ENCODE data around the gene MAPK12.

Gene MAPK12

DNA sequence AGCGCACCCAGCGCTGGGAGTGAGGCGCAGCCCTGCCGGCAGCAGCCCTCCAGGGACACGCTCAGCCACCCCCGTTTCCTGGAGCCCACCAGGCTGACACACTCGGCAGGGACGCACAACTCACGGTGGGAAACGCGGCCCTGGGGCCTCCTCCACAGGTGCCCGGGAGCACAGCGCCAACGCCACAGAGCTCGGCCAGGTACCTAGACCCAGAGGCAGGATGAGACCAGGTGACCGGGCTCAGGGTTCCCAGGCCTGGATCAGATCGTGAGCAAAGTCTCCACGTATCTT, 34.7 kb downstream of the MAPK12 start:
- no peak for DNase-seq

DNA sequence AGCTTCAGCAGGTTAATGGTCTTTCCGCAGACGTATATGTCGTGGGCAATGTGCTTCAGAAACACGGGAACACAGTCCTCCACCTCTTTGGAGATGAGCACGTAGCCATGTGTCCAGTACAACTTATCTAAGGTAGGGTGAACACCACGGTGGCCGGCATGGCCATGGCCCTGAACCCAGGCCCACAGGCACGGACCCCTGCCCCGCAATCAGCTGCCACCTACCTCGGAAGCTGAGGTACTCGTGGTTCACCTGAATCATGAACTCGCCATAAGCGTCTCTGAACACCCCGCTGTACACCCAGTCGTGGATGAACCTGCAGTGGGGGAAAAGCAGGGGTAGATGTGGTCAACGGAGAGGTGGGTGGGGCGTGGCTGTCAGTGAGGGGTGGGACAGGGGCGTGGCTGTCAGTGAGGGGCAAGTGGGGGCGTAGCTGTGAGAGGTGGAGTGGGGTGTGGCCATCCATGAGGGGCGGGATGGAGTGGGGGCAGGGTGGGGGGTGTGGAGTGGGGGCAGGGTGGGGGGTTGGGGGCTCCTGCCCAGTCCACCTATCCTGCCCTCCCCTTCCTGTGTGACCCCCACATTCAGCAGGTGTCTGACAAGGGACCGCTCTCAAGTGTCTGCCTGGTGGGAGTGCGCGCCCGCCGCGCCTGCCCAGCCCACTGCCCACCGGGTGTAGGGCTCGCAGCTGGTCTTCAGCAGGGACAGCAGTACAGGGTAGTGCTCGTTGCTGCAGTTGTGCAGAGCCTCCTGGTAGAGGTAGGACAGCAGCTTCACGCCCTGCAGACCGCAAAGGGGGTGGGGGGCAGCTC, 35.2 kb downstream of the MAPK12 start:
- no peak for DNase-seq

DNA sequence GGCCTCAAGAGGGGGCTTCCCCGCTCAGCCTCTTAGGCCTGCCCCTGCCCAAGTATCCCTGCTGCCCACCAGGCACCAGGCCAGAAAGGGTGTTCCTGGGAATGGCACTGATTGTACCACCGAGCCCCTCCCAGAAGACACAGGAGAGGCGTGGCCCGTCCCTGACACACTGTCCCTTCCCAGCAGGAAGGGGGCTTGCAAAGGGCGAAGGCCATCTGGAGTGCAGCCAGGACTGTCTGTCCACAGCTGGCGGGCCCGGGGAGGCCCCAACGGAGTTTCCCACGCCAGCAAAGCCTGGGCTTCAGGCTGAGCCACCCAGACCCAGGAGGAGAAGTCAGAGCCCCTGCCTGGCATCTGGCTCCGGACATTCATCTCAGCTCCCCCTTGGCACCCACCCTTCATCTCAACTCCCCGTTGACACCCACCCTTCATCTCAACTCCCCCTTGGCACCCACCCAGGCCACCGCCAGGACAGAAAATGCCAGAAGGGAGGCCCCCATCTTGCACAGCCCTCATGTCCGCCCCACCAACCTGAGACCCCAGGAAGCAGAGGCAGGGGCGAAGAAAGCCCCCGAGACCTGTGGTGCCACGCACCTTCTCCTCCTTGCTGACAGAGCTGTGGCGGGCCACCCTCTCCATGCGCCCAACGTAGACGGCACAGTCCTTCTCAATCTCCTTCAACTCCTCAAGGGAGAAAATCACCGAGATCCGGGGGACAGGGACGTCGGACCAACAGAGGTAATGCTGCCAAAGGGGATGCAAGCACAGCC, 36.1 kb downstream of the MAPK12 start:
- DNase-seq, result no peak

DNA sequence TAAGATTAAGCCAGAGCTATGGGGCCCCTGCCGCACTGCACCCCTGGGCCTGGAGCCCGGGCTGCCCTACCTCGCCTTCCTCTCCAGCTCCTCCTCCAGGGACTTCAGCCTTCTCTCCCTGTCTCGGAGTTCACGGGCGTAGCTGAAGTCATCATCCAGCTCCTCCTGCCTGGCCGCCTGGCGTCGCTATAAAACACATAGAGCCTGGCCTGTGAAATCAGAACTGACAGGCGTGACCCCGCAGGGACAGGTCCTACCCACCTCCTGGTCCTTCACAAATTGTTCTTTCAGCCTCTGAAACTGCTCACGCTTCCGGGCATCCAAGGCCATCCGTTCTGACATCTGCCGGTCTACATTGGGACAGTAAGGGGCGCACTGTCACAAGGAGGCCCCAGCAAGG, 37.4 kb downstream of the MAPK12 start:
- no peak for DNase-seq

DNA sequence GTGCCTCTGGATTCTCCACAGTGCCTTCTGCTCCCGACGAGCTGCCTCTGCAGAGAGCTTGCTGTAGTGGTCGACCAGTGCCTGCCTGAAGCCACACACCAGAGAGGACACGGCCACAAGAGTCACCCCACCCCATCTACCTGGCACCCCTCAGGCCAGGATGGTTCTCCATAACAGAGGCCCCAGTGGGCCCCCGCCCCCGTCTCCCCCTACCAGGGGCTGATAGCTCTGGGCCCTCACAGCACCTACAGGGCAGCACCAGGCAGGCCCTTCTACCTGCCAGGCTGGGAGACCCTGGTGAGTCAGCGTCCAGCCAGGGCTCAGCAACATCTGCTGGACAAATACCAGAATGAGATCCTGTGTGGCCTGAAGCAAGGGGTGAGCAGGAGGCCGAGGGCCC, 39.0 kb downstream of the MAPK12 start:
- no peak for DNase-seq

DNA sequence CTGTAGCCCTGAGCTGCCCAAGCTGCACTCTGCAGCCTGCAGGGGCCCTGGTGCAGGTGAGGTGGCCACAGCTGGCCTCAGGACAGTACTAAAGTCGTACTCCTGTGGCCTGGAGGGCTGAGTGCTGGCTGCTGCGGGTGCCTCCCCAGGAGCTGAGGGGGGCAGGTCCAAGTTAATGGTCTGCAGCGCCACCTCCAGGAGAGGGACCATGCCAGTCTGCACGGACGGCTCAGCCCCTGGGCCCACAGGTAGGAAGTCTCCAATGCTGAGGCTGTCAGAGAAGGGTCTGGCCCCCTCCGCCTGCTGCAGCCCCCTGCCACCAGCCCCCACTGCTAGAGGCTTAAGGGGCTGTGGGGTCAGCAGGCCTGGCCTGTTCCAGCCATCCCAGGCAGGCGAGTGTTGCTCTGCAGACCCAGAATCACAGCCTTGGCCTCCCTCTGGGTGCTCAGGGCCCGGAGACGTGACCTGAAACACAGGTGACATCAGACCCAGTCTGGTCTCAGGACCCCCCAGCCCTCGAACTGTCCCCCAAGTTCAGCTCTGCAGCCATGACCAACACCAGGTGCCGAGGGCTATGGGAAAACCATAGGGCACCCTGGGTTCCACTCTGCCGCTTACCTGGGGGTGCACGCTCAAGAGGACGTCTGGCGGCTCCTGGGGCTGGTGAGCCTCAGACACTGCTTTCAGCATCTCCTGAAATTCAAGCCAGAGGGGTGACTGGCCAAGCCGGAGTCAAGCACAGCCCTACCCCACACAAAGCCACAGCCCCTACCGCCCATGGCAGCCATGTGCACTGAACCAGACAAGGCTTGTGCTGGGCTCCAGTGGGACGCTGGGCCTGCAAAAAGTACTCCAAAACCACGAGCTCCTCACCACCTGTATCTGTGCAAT, 39.8 kb downstream of the MAPK12 start:
- DNase-seq, result no peak

DNA sequence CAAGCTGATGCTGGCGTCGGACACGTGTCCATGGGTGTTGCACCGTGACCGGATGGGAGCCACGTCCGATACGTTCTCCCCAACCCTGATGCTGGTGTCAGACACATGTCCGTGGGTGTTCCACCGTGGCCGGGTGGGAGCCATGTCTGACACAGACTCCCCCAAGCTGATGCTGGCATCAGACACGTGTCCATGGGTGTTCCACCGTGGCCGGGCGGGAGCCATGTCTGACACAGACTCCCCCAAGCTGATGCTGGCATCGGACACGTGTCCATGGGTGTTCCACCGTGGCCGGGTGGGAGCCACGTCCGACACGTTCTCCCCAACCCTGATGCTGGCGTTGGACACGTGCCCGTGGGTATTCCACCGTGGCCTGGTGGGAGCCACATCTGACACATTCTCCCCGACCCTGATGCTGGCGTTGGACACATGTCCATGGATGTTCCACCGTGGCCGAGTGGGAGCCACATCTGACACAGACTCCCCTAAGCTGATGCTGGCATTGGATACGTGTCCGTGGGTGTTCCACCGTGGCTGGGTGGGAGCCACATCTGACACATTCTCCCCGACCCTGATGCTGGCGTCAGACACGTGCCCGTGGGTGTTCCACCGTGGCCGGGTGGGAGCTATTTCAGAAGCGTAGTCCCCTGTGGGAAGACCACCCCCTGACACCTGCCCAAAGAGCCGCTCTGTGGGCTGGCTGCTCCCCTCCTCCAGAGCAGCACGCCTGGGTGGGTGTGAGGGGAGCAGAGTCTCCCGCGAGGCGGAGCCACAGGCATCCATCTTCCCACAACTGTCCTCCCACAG, 40.7 kb downstream of the MAPK12 start:
- DNase-seq, result no peak

DNA sequence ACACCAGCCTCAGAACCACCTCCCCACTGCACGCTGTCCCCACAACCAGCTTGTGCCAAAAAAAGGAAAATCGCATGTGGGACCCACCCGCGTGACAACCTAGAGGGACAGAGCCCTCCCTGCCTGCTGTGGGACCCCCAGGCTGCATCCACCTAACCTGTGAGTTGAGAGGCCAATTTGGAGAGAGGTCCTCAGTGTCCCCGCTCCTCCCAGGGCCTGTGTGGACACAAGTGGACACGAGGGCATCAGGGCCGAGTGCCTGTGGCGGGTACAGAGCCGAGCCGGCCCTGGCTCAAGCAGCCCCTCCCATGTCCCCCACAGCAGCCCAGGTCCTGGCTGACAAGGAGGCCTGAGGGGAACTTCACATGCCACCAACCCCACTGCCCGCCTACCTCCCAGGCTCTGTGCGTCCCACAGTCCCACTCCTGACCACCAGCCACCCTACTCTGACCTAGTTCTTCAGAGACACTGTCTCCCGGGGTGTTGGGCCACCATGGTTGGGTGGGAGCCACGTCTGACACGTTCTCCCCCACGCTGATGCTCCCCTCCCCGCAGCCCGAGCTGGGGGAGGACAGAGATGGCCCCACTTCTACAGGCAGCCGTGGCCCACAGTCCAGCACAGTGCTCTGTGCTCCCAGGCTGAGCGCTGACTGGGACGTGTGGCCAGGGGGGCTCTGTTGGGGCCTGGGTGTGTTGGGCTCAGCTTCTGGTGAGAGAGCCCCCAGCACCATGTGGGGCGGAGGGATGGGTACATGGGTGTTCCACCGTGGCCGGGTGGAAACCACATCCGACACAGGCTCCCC, 41.5 kb downstream of the MAPK12 start:
- DNase-seq, result no peak

DNA sequence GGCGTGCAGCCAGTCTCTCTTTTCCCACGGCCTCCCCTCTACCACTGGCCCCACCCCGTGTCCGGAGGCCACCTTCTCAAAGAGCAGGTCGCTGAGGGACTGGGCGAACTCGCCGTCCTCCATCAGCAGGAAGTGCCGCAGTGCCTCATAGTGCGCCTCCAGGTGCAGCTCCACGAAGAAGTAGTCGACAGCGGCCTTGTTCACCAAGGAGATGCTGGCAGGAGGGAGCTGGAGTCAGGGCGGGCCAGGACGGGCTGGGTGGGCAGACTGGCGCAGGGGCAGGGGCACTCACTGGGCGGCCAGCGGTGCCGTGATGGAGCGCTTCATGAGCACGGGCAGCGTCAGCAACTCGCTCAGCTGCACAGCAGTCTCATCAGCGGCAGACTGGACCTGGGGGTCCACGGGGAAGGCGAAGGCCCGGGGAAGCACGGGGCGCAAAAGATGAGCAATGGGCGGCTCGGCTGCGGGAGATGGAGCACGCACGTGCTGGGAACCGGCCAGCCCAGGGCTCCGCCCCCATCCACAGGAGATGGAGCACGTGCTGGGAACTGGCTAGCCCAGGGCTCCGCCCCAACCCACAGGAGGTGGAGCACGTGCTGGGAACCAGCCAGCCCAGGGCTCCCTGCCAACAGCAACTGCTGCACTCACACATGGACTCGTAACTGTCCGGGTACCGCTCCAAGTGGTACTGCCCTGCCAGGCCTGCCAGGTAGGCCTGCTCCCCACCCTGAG, 42.3 kb downstream of the MAPK12 start:
- no peak for DNase-seq

DNA sequence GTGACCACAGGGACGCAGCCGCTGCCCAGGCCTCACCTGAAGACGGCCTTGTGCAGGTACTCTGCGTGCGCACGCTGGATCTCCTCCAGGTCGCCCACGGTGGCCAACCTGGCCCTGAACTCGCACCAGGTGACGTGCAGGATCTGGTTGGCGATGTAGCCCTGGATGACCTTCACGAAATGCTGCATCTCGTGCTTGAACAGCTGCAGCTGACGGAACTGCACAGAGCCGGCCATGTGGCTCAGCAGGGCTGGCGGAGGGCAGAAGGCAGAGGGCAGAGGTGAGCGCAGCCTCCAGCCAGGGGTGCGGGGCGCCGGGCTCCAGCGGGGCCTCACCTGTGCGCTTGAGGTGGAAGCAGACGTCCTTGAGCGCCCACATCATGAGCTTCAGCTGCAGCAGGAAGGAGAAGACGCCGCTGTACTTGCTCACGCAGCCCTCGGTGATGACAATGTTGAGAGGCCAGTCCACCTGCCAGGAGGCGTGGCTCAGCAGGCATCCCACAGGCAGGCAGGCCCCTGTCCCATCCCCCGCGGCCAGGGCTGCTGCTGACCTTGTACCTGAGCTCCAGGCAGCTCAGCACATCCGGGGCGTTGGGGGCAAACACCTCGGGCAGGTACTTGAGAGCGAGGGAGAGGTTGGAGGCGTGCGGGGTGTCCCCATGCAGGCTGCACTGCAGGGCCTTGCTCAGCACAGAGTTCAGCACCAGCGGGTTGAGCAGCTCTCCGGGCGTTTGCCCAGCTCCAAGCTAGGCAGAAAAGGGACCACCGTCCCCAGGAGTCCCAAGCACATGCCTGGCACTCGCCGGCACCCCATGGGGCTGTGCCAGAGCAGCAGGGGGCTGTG, 43.1 kb downstream of the MAPK12 start:
- DNase-seq, result no peak

DNA sequence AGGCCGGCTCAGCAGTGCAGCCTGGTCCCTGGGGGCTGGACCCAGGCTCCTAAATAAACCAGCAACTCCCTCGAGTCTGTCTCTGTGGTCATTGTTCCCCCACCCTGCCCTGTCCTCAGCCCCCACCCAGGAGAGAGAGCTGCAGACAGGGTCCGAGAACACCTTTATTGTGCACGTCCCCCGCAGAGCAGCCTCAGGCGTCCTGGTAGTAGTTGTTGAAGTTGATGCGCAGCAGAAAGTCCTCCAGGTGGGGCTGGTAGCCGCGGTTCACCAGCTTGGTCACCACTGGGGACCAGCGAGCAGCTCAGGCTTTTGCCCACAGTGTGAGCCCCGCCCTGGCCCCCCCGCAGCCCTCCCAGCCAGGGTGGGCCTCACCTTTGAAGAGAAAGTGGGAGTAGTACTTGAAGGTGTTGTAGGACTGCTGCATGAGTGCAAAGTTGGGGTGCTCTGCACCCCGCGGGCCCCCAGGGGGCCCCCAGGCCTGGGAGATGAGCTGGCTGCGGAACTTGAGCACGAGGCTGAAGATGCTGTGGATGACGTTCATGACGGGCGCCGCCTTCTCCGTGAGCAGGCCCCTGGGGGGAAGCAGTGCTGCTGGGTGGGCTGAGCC, 43.8 kb downstream of the MAPK12 start:
- DNase-seq, result no peak

DNA sequence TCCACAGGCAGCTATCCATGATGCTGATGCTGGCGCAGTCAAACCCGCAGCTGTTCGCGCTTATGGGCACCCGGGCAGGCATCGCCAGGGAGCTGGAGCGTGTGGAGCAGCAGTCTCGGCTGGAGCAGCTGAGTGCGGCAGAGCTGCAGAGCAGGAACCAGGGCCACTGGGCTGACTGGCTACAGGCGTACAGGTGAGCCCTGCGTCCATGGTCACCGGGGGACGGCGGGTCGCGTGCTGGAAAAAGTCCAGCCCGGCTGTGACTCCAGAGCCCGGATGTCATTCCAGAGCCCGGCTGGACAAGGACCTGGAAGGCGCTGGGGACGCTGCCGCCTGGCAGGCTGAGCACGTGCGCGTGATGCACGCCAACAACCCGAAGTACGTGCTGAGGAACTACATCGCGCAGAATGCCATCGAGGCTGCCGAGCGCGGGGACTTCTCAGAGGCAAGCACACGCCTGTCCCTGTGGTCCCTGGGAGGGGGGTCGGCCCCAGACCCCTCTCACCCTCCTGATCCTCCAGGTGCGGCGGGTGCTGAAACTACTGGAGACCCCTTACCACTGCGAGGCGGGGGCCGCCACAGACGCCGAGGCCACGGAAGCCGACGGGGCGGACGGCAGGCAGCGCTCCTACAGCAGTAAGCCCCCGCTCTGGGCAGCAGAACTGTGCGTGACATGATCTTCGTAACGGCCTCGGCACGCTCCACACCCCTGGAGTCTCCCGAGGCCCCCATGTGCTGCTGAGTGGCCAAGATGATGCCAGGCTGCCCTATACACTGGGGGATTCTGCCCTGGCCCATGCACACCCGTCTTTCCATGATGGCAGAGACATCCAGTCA, 44.6 kb downstream of the MAPK12 start:
- no peak for DNase-seq

DNA sequence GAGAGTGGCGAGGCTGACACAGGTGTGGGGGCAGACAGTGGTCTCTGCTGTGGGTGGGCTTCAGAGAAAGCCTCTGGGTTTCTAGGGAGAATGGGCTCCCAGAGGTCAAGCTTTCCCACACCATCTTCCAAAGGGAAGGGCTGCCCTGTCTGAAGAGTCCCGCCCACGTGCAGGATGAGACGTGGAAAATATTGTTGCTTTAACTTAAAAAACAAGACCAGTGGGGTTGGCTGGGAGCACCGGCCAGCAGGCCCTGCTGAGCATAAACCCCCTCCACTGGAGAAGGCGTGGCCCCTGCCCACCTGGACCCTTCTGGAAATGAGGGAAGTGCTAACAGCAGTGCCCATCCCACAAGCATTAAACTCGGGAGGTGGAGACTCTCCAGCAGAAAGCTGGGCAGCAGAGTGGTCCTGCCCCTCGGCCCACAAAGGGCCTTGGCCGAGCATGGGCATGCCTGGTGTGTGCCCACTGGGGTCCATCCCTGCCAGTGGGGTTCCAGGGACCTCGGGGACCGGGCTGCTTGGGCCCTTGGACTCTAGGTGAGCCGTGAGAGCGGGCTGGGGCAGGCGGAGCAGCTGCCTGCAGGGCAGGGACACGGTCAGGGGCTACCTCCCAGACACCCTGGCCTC, 45.3 kb downstream of the MAPK12 start:
- DNase-seq, result no peak

DNA sequence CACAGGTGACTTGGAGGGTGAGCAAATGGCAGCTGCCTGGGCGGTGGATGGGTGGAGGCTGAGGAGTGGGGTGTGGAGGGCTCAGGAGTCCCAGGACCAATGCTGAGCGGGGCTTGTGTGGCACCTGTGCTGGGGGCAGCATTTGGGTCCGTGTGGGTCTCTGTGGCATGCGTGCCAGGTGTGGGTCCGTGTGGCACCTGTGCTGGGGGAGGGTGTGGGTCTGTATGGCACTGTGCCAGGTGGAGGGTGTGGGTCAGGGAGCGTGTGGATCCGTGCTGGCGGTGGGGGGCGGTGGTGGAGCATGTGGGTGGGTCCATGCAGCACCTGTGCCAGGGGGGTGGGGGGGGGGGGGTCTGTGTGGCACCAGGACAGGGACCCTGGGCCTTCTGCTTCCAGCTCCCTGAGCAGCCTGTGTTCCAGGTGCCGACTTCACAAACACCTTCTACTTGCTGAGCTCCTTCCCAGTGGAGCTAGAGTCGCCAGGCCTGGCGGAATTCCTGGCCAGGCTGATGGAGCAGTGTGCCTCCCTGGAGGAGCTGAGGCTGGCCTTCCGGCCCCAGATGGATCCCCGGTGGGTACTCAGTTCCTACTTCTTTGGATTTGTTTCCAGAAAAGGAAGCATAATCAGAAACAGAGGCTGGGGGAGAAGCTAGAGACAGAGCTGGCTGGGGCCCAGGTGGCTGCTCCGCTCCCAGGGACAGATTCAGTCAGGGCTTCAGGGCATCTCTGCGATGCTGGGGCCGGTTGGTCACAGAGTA, 46.0 kb downstream of the MAPK12 start:
- no peak for DNase-seq

DNA sequence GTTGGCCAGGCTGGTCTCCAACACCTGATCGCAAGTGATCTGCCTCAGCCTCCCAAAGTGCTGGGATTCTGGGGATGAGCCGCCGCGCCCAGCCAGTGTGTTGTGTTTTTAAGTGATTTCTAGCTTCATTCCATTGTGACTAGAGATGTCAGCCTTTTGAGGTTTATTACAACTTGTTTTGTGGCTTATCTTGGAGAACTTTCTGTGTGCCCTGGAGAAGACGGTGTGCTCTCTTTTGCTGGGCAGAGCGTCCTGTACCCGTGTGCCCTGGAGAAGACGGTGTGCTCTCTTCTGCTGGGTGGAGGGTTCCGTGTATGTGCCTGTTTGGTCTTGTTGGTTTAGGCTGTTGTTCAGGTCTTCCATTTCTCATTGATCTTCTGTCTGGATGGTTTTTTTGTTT, 48.2 kb downstream of the MAPK12 start:
- no peak for DNase-seq

DNA sequence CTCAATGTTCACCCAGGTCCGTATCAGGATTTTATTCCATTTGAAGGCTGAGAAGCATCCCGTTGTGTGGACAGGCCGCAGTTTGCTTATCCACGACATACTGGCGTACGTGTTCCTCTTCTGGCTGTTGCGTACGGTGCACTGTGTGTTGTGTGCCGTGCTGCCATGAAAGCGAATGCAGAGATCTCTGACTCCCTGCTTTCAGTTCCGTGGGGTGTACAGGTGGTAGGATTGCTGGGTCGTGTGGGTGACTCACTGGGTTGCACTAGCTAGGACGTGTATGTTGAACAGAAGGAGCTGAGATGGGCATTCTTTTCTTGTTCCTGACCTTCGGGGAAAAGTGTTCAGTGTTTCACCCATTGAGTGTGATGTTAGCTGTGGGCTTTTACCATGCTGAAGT, 50.3 kb downstream of the MAPK12 start:
- no peak for DNase-seq

DNA sequence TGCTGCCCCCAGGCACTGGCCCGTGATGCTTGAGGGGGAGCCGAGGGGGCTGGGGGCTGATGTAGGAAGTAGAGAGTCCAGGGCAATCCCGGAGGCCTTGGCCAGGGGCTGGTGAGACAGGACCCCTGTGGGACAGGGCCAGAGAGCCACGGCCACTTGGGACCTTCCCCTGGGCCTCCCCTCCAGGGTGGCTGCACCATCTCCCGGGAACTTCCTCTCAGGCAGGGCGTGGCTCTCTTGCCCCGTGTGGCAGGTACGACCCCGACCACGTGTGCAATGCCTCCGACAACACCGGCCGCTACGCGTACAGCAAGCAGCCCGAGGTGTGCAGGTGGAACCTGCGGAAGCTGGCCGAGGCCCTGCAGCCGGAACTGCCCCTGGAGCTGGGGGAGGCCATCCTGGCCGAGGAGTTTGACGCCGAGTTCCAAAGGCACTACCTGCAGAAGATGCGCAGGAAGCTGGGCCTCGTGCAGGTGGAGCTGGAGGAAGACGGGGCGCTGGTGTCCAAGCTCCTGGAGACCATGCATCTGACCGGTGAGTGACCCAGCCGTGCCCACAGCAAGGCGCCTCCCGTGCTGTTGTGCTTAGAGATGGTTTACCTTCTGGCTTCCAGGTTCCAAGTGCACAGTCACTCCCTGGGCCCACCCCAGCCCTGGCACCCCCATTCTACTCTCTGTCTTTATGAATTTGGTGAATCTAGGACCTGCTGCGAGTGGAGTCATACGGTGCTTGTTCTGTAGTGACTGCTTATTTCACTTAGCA, 50.9 kb downstream of the MAPK12 start:
- DNase-seq, result no peak
